Ammon's horn (tissue), 1 donor: ENCODE results near the gene NF2.

Experiments used
- DNase-seq: peaks from one replicate; pipeline ENCODE4 v3.0.0-alpha.2; 2016; ENCODE audit warnings: low spot score

The NF2 gene

GRCh38 chr22:29668673-29669072 is 65.2 kb downstream of the NF2 start:
- DNase-seq: no peak

GRCh38 chr22:29670626-29671025 is 67.2 kb downstream of the NF2 start:
- DNase-seq: no peak

DNA sequence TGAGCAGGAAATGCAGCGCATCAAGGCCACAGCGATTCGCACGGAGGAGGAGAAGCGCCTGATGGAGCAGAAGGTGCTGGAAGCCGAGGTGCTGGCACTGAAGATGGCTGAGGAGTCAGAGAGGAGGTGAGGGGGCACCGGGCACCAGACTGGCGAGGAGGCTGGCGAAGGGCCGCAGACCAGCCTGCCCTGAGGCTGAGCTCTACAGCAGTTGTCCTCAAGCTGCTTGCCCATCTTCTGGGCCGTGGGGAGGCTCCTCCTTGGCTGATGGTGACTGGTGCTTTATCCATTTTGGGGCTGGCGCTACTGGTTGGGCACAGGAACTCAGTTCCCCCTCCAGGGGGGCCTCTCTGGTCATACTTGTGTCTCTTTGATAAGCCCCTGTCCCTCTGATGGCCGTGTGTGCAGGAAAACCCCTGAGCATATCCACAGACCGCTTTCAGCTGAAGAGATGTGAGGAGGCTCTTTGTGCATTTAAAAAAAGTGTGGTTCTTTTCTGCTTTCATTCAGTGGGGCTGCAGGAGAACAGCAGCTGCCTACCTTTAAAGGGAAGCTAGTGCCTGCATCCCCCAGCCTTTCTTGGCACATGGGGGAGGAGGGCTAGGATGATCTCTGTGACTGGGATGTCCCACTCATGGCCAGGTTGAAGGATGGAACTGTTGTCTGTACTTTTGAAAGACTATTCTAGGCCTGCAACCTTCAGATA is 70.1 kb downstream of the NF2 start:
- DNase-seq: no peak

- no peak for DNase-seq
These were observed 70.7 kb downstream of the NF2 start for GRCh38 chr22:29674121-29674520.

- no peak for DNase-seq
These were observed 75.9 kb downstream of the NF2 start for GRCh38 chr22:29679316-29679715.

- DNase-seq: no peak
These were observed 80.1 kb downstream of the NF2 start for GRCh38 chr22:29683536-29683935.

DNA sequence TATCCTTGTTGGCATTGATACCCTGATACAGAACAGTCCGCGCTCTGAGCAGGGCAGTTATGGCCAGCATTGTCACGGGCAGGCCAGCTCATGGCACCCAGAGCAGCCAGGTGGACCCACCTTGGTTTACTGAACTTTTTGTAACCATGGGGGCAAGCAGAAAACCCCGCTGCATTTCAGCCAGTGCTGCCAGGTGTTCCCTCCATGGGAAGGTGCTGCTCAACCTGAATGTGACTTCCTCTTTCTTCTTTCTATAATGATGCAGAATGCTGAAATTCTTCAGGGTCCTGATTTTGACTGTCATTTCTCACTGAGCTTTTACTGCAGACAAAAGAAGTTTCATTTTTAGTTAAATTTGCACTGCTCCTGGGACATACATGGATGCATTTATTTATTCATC is 80.8 kb downstream of the NF2 start:
- no peak for DNase-seq

DNA sequence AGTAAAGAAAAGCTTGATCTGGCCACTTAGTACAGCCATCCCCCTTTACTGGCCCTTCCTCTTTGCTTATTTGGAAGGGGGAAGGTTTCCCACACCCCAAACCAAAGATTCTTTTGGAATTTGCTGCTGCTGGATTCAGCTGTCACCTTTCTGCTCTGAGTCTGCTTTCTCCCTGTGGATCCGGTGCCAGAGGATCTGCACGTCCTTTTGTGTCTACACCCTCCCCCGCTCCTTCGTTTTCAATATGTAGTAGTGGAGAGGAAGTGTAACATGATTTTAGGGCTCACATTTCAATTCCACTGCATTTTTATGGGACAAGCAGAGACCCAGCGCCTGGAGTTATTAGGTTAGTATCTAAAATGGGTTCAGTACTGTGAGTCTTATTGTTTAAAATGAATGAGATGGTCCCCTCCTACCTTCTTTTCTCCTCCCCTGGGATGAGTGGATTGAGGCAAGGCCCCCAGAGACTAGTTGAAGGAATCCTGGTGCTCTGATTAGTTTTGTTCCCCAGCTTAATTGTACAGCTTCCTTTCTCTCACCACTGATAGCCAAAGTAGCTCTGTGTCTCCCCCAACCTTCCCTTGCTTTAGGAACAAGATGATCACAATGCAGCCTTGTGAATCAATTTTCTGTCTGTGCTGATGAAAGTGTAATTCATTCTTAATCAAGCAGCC is 85.9 kb downstream of the NF2 start:
- DNase-seq: no peak

DNA sequence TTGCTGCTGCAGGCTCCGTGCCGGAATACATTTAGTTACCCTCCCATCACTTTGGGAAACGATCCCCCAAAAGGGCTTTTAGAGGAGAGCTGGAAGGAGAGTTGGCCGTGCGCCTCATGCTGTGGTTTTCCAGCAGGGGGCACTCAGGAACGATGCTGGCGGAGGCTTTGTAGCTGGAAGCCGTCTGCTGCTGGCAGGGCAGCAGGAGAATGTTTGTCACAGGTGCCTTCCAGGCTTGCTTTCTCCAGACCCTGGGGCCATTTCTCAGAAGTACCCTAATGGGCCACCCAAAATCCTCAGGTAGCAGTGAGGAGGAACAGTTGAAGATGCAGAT is 86.4 kb downstream of the NF2 start:
- peak; percentile 90 for DNase-seq

DNA sequence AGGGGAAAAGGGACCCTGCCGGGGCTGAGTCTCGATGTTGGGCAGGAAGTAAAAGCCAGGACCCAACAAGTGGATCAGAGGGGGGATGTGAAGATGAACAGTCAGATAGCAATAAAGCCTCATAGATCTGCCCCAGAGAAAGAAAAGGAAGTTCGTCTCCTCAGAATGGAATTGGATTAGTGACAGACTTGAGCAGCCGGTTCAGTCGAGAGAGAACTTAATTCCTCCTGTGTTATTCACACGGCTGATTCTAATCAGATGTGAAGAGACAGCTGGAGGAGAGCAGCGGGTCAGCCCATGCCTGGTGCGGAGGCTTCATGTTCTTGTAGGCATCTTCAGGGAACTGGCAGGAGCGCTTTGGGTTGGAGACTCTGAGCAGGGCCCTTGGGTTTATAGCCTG is 87.0 kb downstream of the NF2 start:
- DNase-seq: no peak

GRCh38 chr22:29691636-29692326 is 88.3 kb downstream of the NF2 start:
- no peak for DNase-seq

- no peak for DNase-seq
These were observed 88.9 kb downstream of the NF2 start for GRCh38 chr22:29692327-29692640.

DNA sequence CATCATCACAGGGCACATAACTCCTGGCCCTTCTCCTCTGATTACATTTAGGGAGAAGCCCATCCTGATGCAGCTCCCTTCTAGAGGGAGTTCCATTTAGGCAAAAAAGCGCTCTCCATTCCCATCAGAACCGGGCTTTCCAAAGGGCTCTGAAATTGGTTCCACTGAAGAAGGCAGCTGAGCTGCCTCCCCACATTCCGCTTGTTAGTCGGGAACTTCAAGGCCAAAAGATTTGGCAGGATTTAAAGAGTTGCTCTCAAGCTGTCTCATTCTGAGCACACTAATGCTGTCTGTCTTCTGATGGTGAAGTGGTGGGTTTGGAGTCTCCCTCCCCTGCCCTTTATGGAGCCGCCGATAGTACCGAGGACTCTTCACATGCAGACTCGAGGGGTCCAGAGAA is 89.7 kb downstream of the NF2 start:
- no peak for DNase-seq

- DNase-seq: no peak
These were observed 90.2 kb downstream of the NF2 start for GRCh38 chr22:29693671-29694070.

DNA sequence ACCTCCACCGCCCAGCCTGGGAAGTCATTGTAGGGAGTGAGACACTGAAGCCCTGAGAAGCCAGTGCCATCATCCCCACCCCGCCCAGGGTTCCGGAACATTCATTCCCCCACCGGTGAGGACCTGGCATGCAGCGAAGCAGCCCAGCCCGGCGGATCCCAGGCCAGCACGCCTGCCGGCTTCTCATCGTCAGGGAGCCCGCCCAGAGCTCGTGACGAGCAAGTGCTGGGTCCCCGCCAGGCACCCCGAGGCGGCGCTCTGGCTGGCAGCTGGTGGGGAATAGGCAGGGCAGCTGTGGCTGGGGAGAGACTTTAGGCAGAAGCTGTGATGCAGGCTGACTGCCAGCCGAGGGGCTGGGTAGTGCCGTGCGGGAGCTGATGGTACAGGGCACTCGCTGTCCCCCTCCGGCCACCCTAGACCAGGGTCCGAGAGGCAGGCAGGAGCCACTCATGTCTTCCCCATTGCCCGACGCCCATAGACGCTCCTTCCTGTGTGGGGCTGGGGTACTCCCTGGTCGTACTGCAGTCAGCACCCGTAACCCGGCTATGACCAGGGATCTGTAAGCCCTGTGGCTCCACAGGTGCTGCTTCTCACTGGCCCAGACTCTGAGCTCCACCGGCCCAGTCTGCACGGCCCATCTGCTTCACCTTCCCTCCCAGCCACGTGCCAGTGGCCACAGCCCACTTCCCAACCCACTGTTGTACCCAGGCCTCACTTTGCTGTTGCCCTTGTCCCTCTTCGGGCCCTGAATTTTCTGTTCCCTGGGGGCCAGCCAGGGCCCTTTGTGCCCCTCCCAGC is 91.9 kb downstream of the NF2 start:
- DNase-seq: peak; percentile 69

DNA sequence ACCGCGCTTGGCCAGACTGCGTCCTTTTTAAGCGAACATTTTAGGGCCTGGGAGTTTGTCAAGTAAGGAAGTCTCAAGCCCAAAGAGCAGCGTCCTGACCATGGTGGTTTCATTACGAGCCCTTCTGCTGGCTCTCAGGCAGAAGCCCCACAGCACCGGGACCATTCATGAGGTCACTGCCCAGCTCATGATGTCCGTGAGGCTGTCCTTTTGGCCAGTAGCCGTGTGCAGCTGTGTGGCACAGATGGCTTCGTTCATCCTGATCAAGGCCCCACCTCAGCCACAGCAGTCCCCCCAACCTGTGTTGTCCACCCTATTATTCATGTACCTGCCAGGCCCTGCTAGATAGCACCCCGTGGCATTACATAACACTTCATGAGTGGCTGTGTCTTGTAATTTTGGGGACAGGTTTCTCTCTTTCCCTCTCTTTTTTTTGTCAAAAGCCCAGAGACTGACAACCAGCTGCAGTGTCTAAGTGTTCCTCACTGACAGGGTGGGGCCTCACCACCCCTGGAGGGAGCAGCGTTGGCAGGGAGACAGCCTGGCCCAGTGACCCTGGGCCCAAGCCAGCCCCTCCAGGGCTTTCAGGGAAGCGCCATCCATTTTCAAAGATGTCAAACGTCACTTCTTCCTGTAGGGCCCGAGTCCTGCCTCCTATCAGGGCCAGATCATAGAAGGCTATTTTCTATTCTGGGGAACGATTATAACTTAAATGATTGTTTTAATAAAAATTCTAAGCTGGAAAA is 94.6 kb downstream of the NF2 start:
- no peak for DNase-seq

- no peak for DNase-seq
These were observed 96.9 kb downstream of the NF2 start for GRCh38 chr22:29700206-29700899.

GRCh38 chr22:29700900-29701154 is 97.4 kb downstream of the NF2 start:
- DNase-seq: no peak

DNA sequence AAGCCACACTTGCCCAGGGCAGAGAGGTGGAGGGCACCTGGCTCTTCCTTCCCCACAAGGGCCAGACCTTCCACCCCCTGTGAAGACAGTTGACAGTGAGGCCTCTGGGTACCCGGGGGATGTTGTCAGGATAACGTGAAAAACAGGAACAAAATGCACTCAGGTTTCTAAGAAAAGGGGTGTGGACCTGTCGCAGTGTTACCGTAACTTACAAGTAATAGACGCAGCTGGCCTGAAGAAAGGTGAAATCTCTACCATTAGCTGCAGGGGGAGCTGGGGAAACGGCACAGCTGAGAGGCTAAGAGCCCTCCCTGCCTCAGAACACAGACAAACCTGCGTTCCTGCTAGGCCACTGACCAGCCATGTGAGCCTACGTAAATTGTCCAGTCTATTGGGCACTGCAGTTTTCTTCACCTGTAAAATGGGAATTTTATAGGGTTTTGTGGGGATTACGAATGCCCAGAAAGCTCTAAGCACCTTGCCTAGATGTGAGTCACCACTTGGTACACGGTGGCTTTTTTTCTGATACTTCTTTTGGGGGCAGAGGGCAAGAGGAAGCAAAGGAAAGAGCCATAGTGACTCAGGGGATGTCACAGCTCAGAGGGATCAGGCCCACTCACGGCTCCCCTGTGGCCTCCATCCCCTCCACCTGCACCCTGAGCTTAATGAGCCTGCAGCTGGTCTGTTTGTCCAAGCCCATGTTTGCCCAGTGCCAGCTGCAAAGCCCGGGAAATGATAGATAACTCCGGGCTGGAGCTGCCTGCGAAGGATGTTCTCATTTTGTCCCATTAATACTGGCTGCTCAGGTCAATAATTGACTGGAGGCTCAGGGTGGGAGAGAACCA is 97.9 kb downstream of the NF2 start:
- no peak for DNase-seq

DNA sequence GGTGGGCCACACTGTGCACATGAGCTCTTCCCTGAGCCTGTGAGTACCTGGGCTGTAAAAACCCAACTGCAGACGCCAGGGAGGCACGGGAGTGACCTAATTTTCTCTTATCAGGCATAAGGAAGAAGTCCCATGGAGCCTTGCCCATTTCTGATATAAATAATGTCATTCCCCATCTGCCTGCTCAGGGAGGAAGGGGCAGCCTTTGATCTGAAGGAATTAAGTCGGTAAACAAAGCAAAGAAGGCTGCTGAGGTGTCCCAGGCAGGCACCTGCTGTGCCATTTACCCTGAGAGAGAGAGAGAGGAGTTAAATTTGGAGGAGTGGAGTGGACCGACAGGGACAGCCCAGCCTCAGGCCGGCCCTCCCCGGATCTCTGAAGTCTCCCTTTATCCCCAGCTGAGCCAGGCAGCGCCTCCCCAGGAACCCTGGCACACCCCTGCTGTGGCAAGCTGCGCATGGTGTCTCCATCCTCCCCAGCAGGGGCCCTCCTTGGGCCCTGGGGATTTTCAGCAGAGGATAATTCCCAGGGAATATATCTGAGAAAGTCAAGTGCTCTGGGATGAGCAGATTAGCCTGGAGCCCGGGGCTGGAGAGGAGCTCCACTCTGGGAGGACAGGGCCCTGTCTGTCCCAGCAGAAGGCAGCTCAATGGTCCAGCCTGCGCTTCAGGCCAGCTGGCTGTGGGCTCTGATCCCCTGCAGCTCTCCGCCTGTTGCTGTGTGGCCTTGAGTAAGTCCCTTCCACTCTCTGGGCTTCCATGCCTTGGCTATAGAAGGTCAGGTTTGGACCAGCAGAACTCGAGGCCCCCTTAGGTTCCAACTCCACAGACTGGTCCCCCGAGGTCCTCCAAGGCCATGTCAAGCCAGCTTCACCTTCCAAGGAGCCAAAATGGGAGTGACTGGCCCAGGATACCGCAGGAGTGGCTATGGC is 98.8 kb downstream of the NF2 start:
- no peak for DNase-seq
